ENCODE data around the gene CRYBG2. TPM values are rescaled to one million over a fixed set of nuclear protein-coding genes. Genes with fewer than 3 reads are reported as not detected.

CRYBG2 gene, protein sequence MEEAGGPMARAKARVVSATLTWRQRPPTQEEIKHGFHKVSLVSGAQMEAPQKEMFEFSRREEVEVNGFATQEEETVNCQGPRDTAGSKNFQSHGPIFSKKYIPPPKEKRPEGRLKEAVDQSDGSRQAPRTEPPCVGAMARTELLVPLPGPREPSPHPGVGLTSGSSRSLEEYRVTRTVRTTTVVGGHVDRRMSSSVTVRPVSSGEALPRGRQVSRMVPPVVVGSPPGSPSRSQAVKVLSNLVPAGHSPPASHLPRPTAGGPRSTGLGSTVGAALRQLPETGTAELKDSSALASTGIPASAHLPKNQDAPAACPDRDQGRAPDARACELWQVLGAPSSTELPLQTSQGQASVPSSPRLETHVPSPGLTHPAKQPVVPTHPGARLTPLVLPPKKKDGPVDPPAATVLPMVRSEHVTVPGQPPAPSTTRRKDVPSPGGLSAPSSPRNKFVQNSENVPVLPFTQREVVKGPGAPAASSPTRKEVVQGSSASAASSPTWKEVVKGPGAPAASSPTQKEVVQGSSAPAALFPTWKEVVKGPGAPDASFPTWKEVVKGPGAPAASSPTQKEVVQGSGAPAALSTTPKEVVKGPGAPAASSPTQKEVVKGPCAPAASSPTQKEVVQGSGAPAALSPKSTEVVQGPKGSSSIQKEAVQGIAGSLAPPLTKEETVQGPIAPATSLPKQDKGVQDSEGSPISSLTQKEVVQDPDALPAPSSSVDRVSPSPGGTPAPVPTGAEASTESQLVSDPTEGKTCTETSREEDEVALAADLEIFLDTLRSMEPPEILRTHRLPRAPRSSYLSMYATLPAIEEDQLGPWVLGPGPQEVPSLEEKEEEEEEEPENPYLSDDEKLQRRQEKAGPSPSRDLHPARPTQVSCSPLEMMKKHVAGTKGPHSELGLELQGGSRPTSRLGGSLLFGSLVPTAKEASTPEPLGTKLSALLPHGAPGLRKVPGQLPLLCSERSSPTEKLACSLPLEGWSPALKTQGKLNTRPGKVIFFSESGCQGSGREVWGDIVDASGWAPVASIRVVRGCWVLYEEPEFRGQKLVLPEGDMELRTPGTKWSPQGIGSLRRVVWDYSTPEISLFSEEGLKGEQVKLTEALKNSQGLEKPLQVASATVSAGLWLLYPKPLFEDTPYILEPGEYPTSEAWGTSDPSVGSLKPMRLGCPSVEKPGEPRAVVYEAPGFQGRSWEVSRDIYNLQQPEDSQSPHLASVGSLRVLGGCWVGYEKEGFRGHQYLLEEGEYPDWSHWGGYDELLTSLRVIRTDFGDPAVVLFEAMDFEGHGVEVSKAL (N-terminal part only)
- total RNA-seq (2022; extraction: Qiagen RNA extraction; ENCODE audit: low read depth): 0.48 to 2.0 TPM (median 1.4 TPM) in 5 replicates

DNA sequence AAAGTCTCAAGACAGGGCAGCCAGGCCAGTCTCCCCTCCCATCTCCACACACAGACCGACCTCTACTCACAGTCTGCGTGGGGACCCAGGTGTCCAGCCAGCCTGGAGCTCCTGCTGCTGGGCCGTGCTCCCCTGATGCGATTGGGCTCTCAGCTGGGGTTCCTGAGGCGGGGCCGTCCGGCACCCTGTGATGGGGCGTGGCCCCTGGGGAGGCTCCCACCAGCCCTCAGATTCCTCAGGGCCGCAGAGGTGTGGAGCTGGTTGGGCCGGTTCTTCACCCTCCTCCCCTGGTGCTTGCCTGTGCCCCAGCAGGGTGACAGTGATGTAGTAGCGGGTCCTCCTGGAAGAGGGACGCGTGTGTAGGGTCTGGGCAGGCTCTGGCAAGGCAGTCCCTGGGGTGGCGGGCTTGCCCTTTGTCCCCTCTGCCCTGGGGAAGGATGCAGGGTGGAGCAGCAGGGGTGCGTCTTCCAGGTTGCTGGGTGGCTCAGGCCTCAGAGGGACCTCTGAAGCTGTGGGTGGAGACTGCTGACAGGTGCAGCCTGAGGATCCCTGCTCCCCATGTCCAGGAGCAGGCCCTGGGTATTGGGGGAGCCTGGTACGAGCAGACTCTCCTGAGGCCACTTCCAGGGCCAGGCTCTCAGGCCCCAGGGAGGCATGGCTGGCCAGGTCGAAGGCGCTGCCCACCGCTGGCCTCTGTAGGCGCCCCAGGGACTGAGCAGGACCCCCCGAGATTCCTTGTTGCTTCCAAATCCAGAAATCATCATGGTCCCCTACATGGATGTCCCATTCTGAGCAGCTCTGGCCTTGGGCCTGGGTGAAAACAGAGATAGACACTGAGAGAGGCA, at the start of gene CRYBG2:
Gene CRYBG2 (minus strand): TSS at position 155 of the 845 bp plus-strand sequence. CDS start 7,473 bp downstream, outside the sequence.

DNA sequence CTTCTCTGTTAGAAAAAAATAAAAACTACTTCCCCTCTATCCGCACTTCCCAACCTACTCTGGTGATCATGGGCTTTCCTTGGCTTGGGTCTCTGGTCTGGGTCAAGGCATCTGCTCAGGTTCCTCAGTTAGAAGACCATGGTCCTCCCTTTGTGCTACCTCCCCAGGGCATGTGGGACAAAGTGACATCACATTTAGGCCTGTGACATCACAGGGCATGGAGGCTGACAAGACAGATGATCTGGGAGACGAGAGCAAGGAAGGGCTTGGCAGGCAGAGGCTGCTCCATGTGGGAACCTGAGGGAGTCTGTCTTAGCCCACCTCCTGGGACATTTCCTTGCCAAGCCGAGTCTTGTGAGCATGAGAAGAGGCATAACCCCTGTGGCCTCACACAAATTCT, 18.7 kb upstream of the CRYBG2 start, which contains the start of gene ZNF683:
Gene ZNF683 (minus strand): TSS at position 140 of the 400 bp plus-strand sequence. CDS start 4,179 bp downstream, outside the sequence.

DNA sequence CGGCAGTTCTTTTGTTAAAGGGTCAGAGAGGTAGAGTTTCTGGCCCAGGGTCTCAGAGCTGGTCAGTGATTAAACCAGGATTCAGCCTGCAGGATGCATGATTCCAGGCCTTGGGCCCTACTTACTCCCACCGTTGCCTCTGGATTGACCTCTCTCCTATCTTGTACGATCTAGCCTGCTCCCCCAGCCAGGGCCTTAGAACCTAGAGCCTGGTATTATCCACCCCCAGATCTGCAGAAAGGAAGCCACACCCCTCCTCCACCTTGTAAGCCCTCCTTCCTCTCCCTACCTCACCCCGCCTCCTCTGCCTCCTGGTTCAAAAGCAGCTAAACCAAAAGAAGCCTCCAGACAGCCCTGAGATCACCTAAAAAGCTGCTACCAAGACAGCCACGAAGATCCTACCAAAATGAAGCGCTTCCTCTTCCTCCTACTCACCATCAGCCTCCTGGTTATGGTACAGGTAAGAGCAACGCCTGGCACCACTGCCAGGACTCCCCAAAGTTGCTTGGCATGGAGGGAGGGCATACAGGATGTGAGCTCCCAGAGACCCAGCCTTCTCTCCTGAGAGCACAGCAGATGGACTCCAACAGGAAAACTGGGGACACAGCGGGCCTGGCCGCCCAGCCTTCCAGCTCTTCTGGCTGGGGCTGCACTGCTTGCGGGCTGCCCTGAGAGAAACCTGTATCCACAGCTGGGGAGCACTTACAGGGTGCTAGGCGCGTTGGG, 36.2 kb downstream of the CRYBG2 start, which contains the start of gene CD52:
Gene CD52 (plus strand): TSS at position 347 of the 726 bp plus-strand sequence. CDS start 60 bp downstream, at position 407.

DNA sequence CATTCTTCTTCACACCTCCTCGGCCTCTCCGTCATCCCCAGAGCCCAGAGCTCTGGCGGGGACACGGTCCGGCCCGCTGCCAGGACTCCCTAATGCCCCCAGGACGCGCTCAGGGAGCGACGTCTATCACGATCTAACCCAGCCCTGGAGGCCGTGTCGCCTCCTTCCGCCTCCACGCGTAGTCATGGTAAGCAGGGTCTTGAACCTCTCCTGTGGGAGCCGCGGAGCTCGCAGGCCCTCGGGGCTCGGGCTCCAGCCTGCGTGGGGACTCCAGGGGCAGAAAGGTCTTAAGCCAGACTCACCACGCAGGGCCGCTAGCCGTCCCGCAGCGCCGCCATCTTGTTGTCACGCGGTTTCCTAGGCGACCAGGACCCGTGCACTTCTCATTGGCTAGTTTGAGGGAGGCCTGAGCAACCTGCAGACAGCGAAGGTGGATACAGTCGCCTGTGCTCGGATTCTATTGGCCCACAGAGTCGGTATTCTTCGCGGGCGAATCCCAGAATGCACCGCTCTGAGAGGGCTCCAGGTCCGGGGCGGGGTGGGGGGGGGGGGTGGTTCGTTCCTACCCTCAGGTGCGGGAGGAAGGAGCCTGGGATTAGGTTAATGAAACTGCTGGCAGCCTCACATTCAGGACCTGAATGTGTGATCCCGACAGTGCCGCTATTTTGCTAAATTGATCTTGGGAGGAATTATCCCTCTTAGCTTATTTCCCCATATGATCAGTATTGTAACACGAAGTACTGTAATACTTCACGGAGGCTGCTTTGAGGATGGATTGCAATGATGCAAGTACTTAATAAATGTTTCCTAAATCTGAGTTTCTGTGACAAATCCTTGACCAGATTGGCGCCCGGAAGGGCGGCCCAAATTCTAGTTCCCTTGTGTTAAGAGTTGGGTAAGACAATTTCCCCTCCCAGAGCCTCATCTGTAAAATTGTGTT, 47.4 kb downstream of the CRYBG2 start, which contains the start of gene UBXN11:
Gene UBXN11 (minus strand): TSS at position 347 of the 940 bp plus-strand sequence. CDS start 3,753 bp downstream, outside the sequence.

DNA sequence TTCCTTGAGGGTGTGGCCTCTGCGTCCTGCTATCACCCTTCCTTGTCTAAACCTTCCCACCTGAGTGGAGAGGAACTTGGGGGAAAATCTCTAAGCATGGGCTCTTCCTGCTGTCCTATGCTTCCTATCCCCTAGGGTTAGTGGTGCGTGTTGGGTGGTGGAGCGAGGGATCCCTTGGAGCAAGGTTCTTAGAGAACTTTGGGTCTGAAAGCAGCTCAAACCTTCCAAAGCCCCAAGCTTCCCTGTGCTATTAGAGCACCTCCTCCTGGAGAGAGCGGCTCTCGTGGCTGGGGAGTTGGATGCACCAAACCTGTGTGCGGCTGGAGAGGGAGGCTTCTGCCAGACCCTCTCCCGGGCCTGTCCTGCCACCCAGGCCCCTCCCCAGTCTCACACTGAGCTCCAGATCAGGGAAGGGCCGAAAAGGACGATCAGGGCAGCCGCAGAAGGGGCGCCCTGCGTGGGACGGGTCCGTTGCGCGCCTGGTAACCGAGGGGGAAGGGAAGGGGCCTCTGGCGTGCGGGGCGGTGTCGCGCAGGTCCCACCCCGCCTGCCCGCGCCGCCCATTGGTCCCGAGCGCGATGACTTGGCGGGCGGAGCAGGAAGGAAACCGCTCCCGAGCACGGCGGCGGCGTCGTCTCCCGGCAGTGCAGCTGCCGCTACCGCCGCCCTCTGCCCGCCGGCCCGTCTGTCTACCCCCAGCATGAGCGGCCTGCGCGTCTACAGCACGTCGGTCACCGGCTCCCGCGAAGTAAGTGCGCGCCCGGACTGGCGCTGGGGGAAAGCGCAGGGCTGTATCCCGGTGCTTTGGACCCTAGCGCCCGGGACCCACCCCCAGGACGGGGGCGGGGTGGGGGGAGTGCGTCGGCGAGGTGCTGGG, 74.2 kb downstream of the CRYBG2 start, which contains the start of gene SH3BGRL3:
Gene SH3BGRL3 (plus strand): TSS at position 631 of the 877 bp plus-strand sequence. CDS start 70 bp downstream, at position 701.

Other genes with a start within 250 kb of the CRYBG2 start
- gene PDIK1L, start 242.3 kb downstream of the CRYBG2 start, total RNA-seq (2022; extraction: Qiagen RNA extraction; ENCODE audit: low read depth): 0.73 to 2.3 TPM (median 1.9 TPM) in 5 replicates
- gene FAM110D, start 195.1 kb downstream of the CRYBG2 start, total RNA-seq (2022; extraction: Qiagen RNA extraction; ENCODE audit: low read depth): 0.06 TPM in 1 of 5 replicates, not detected in the others
- gene C1orf232, start 185.2 kb downstream of the CRYBG2 start, total RNA-seq (2022; extraction: Qiagen RNA extraction; ENCODE audit: low read depth): not detected in 5 replicates
- gene ZNF593, start 184.2 kb downstream of the CRYBG2 start, total RNA-seq (2022; extraction: Qiagen RNA extraction; ENCODE audit: low read depth): 52.3 to 67.9 TPM (median 66.6 TPM) in 5 replicates
- 0.36 TPM in 1 of 5 replicates, not detected in the others for gene ZNF593OS, start 182.3 kb downstream of the CRYBG2 start, total RNA-seq (2022; extraction: Qiagen RNA extraction; ENCODE audit: low read depth)
- gene CNKSR1, start 176.6 kb downstream of the CRYBG2 start, total RNA-seq (2022; extraction: Qiagen RNA extraction; ENCODE audit: low read depth): 0.13 to 0.35 TPM (median 0.30 TPM) in 5 replicates
- not detected in 5 replicates for gene CATSPER4, start 163.5 kb downstream of the CRYBG2 start, total RNA-seq (2022; extraction: Qiagen RNA extraction; ENCODE audit: low read depth)
- 12.2 to 15.1 TPM (median 13.6 TPM) in 5 replicates for gene CEP85, start 119.9 kb downstream of the CRYBG2 start, total RNA-seq (2022; extraction: Qiagen RNA extraction; ENCODE audit: low read depth)
- 116 to 199 TPM (median 158 TPM) in 5 replicates for gene SH3BGRL3, start 74.0 kb downstream of the CRYBG2 start, total RNA-seq (2022; extraction: Qiagen RNA extraction; ENCODE audit: low read depth)
- gene UBXN11, start 47.5 kb downstream of the CRYBG2 start, total RNA-seq (2022; extraction: Qiagen RNA extraction; ENCODE audit: low read depth): 11.1 to 17.7 TPM (median 16.8 TPM) in 5 replicates
- gene CD52, start 36.2 kb downstream of the CRYBG2 start, total RNA-seq (2022; extraction: Qiagen RNA extraction; ENCODE audit: low read depth): not detected in 5 replicates
- gene ZNF683, start 18.6 kb upstream of the CRYBG2 start, total RNA-seq (2022; extraction: Qiagen RNA extraction; ENCODE audit: low read depth): not detected in 5 replicates
- gene LIN28A, start 56.7 kb upstream of the CRYBG2 start, total RNA-seq (2022; extraction: Qiagen RNA extraction; ENCODE audit: low read depth): 0.03 TPM in 1 of 5 replicates, not detected in the others
- 21.2 to 26.7 TPM (median 23.1 TPM) in 5 replicates for gene DHDDS, start 78.2 kb upstream of the CRYBG2 start, total RNA-seq (2022; extraction: Qiagen RNA extraction; ENCODE audit: low read depth)
- gene HMGN2, start 118.3 kb upstream of the CRYBG2 start, total RNA-seq (2022; extraction: Qiagen RNA extraction; ENCODE audit: low read depth): 305 to 414 TPM (median 361 TPM) in 5 replicates
- gene RPS6KA1, start 175.6 kb upstream of the CRYBG2 start, total RNA-seq (2022; extraction: Qiagen RNA extraction; ENCODE audit: low read depth): 14.2 to 17.6 TPM (median 16.4 TPM) in 5 replicates

Measured in A549 treated with RU486 at 1 μM for 4 hours (cell line).